Hepatocyte (in vitro differentiated cells): ENCODE results near the gene KIF5C.

Experiments used
- EZH2 ChIP-seq: fragments of 200-600 bp; sonication (generic); IDR thresholded peaks from 2 replicates; pipeline ENCODE4 v1.6.1; 2016; ENCODE audit warnings: antibody characterized with exemption, mild to moderate bottlenecking, borderline replicate concordance
- TF ChIP-seq, protein P1 (sequence below): fragments of 200-600 bp; sonication (generic); IDR thresholded peaks from 2 replicates; pipeline ENCODE4 v1.5.1; 2016; ENCODE audit warnings: antibody characterized with exemption, mild to moderate bottlenecking; ENCODE audit not compliant: poor library complexity

DNA sequence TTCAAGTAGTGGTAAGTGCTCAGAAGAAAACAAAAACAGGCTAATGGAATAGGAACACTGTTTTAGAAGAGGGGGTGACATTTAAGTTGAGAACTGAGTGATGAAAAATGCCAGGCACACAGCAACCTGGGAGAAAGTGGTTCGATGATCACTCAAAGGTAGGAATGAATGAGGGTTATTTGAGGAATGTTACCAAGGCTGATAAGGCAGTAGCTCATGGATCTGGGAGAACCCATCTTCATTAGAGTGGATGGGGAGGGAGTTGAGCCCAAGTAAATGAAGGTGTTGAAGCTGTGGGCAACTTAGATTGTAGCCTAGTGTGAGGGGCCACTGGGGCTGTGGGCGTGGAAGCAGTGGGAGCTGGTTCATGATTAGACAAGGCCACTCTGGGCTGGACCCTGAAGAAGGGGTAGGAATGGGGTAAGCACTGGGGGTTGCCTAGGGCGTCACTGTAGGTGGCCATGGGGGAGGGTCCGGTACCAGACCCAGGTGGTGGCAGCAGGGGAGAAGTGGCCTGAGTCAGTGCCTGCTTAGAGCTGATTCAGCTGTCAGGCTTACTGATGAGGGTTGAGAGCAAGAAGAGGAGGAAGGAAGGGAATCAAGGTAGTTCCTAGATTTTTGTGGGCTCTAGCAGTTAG, 141.0 kb downstream of the KIF5C start:
- TF ChIP-seq, protein P1, sequence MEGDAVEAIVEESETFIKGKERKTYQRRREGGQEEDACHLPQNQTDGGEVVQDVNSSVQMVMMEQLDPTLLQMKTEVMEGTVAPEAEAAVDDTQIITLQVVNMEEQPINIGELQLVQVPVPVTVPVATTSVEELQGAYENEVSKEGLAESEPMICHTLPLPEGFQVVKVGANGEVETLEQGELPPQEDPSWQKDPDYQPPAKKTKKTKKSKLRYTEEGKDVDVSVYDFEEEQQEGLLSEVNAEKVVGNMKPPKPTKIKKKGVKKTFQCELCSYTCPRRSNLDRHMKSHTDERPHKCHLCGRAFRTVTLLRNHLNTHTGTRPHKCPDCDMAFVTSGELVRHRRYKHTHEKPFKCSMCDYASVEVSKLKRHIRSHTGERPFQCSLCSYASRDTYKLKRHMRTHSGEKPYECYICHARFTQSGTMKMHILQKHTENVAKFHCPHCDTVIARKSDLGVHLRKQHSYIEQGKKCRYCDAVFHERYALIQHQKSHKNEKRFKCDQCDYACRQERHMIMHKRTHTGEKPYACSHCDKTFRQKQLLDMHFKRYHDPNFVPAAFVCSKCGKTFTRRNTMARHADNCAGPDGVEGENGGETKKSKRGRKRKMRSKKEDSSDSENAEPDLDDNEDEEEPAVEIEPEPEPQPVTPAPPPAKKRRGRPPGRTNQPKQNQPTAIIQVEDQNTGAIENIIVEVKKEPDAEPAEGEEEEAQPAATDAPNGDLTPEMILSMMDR: no peak
- no peak for TF ChIP-seq EZH2
